Measurements from ENCODE around the gene OTC. TPM values are rescaled to one million over a fixed set of nuclear protein-coding genes. Genes with fewer than 3 reads are reported as not detected.

The OTC gene
- total and polyA plus RNA-seq, 4 donors: 41.5 to 72.1 (median 57.1) TPM

- Histone ChIP-seq H3K27ac (ENCODE audit: low read depth in 1 of 2, low read length in 2 of 2) (no peak overlapping the region), H3K27me3 (ENCODE audit: control insufficient read depth in 4 of 4, insufficient read depth in 4 of 4, low read length in 3 of 4) (no peaks in the 10 kb centered on the region), H3K4me1 (ENCODE audit: control insufficient read depth in 4 of 4, insufficient read depth in 4 of 4, low read length in 3 of 4) (peaks cover 0 to 16% (median 11%) of the 10 kb centered on the region in 4 donors), H3K4me3 (ENCODE audit: low read depth in 1 of 3, low read length in 3 of 3) (no peak overlapping the region), H3K36me3 (ENCODE audit: control insufficient read depth in 4 of 4, insufficient read depth in 3 of 4, low read depth in 1 of 4, low read length in 3 of 4) (no peaks in the 10 kb centered on the region), H3K9me3 (ENCODE audit: control insufficient read depth in 4 of 4, low read length in 3 of 4) (no peaks in the 10 kb centered on the region), H3K9ac (ENCODE audit: low read depth in 1 of 2, low read length in 2 of 2) (no peak overlapping the region)
- 58% methylated on average over 5 of the region's 5 CpGs for WGBS
- TF ChIP-seq NR2F2 (IDR thresholded peaks at IDR 0.05): no peak
- no peak for TF ChIP-seq ZBTB33 (IDR thresholded peaks at IDR 0.05)
- TF ChIP-seq YY1 (IDR thresholded peaks at IDR 0.05): no peak
- TF ChIP-seq, protein P1, sequence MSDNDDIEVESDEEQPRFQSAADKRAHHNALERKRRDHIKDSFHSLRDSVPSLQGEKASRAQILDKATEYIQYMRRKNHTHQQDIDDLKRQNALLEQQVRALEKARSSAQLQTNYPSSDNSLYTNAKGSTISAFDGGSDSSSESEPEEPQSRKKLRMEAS (IDR thresholded peaks at IDR 0.05): no peak
- no peak for TF ChIP-seq REST (IDR thresholded peaks at IDR 0.05)
- no peak for TF ChIP-seq FOXA1 (IDR thresholded peaks at IDR 0.05)
- no peak for TF ChIP-seq RXRA (IDR thresholded peaks at IDR 0.05)
- no peak for TF ChIP-seq EGR1 (IDR thresholded peaks at IDR 0.05; ENCODE audit: low read depth in 2 of 2)
- no peak for TF ChIP-seq HNF4G (IDR thresholded peaks at IDR 0.05)
- no peak for TF ChIP-seq FOXA2 (IDR thresholded peaks at IDR 0.05)
- TF ChIP-seq TAF1 (conservative IDR thresholded peaks at IDR 0.05): no peak
- DNase-seq (ENCODE audit: low spot score): no peak
These were observed 6.3 kb upstream of the OTC start for GRCh38 chrX:38346150-38346549.

DNA sequence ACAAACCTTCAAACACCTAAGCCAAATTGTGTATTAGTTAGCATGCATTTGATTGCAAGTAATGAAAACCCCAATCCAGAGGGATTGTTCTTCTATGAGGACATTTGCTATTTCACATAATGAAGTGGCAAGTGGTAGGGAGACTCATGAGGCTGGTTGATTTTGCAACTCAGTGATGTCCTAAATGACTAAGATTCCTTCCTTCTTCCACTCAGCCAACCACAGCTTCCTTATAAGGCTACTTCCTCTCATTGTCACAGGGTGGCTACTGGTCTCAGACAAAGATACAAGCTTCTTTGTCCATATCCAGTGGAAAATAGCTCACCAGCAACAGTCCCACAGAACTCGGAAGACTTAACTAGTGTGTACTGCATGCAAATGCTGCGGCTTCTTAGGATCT is 5.3 kb upstream of the OTC start:
- Histone ChIP-seq H3K27ac (ENCODE audit: low read depth in 1 of 2, low read length in 2 of 2) (no peak overlapping the region), H3K9me3 (ENCODE audit: control insufficient read depth in 4 of 4, low read length in 3 of 4) (no peaks in the 10 kb centered on the region), H3K4me1 (ENCODE audit: control insufficient read depth in 4 of 4, insufficient read depth in 4 of 4, low read length in 3 of 4) (peaks cover 0 to 16% (median 12%) of the 10 kb centered on the region in 4 donors), H3K9ac (ENCODE audit: low read depth in 1 of 2, low read length in 2 of 2) (no peak overlapping the region), H3K36me3 (ENCODE audit: control insufficient read depth in 4 of 4, insufficient read depth in 3 of 4, low read depth in 1 of 4, low read length in 3 of 4) (no peaks in the 10 kb centered on the region), H3K27me3 (ENCODE audit: control insufficient read depth in 4 of 4, insufficient read depth in 4 of 4, low read length in 3 of 4) (no peaks in the 10 kb centered on the region), H3K4me3 (ENCODE audit: low read depth in 1 of 3, low read length in 3 of 3) (no peak overlapping the region)
- no peak for DNase-seq (ENCODE audit: low spot score)
- TF ChIP-seq YY1 (IDR thresholded peaks at IDR 0.05) (no peak), ATF3 (IDR thresholded peaks at IDR 0.05) (no peak), NR2F2 (IDR thresholded peaks at IDR 0.05) (no peak), HNF4A (conservative IDR thresholded peaks at IDR 0.05) (no peak), GABPA (IDR thresholded peaks at IDR 0.05 in 1 of 2, conservative IDR thresholded peaks at IDR 0.05 in 1 of 2) (no peak), SP1 (IDR thresholded peaks at IDR 0.05) (no peak), CTCF (IDR thresholded peaks at IDR 0.05; ENCODE audit: low read depth, low read length, missing input control) (no peak), REST (IDR thresholded peaks at IDR 0.05) (no peak), HNF4G (IDR thresholded peaks at IDR 0.05) (no peak), ZBTB33 (IDR thresholded peaks at IDR 0.05) (no peak), FOXA1 (IDR thresholded peaks at IDR 0.05) (no peak), EGR1 (IDR thresholded peaks at IDR 0.05; ENCODE audit: low read depth in 2 of 2) (no peak), TAF1 (conservative IDR thresholded peaks at IDR 0.05) (no peak), RAD21 (IDR thresholded peaks at IDR 0.05) (no peak), RXRA (IDR thresholded peaks at IDR 0.05) (no peak), FOXA2 (IDR thresholded peaks at IDR 0.05) (no peak), JUND (IDR thresholded peaks at IDR 0.05) (no peak)
- TF ChIP-seq, protein P1 (IDR thresholded peaks at IDR 0.05): no peak
- whole genome bisulfite sequencing: 80% methylated on average over 2 of the region's 2 CpGs

All from liver (tissue), 9 donors.